Mononuclear cell (primary cell): ENCODE measurements around the gene MED16. TPM values are rescaled to one million over a fixed set of nuclear protein-coding genes. Genes with fewer than 3 reads are reported as not detected.

Source experiments
- H3K27me3 ChIP-seq: 2 replicates; pipeline ENCODE4 v1.6.0; 2011; ENCODE audit warnings: low read length, control low read depth; ENCODE audit not compliant: insufficient read depth
- H3K4me1 ChIP-seq: 2 replicates; pipeline ENCODE4 v1.5.1; 2011; ENCODE audit warnings: mild to moderate bottlenecking, low read length, control low read depth; ENCODE audit not compliant: insufficient read depth
- H3K4me3 ChIP-seq: 2 replicates; pipeline ENCODE4 v1.5.1; 2011; ENCODE audit warnings: mild to moderate bottlenecking, low read length, moderate library complexity
- H3K9me3 ChIP-seq: 2 replicates; pipeline ENCODE4 v1.5.1; 2011; ENCODE audit warnings: low read depth, mild to moderate bottlenecking, control low read depth, low read length
- total RNA-seq: library from RNA; depleted of rRNA; stranded (reverse); fragments of >200 nt; gene quantifications from one replicate; pipeline ENCODE4 v1.2.3, GENCODE V29; 2012

Gene MED16
- total RNA-seq, 1 donor: 15.2 TPM

DNA sequence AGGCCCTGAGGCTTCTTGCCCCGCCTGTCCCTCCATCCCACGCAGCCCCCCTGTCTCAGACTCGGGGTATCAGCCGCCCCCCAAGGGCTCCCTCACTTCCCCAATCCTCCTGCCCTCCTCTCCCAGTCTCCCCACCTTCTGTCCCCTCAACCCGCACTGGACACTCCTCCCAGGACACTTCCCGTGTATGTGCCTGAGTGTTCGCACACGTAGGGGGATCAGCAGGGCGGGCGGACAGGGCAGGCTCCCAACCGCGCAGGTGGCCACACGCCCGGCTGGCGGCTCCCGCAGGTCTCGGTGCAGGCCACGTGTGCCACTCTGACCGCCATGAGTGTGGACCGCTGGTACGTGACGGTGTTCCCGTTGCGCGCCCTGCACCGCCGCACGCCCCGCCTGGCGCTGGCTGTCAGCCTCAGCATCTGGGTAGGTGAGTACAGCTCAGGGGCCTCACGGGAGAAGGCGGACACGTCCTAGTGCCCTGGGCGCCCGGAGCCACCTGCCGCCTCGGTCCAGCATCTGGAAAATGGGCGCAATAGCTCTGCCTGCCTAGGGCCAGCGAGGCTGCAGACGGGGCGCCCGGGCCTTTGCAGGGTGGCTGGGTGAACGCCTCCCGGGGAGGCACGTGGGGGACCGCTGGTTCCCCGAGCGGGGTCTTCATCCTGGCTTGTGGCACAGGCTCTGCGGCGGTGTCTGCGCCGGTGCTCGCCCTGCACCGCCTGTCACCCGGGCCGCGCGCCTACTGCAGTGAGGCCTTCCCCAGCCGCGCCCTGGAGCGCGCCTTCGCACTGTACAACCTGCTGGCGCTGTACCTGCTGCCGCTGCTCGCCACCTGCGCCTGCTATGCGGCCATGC is 26.4 kb upstream of the MED16 start:
- Histone ChIP-seq H3K9me3 (no peaks in the 10 kb centered on the region), H3K4me3 (peak overlapping the region; percentile 25), H3K27me3 (peaks cover 34% of the 10 kb centered on the region), H3K4me1 (peaks cover 59% of the 10 kb centered on the region)

DNA sequence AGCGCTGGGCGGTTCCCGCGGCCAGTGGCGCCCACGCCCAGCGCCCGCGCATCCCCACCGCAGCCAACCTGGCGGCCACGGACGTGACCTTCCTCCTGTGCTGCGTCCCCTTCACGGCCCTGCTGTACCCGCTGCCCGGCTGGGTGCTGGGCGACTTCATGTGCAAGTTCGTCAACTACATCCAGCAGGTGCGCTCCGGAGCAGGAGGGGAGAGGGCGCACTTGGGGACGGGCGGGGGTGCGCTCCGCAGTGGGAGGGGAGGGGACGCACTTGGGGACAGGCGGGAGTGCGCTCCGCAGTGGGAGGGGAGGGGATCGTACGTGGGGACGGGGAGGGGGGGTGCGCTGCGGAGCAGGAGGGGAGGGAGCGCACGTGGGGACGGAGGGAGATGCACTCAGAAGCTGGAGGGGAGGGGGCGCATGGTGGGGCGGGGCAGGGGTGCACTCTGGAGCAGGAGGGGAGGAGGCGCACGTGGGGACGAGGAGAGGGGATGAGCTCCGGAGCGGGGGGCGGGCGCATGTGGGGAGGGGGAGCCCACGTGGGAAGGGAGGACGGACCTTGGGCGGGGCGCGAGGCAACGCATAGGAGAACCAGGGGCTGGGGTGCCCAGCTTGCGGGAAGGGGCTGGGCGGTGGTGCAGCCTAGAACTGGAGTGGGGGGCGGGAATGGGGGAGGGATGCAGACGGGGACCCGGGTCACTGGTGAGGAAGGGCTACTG is 25.7 kb upstream of the MED16 start:
- Histone ChIP-seq H3K4me3 (no peak overlapping the region), H3K9me3 (no peaks in the 10 kb centered on the region), H3K4me1 (peaks cover 59% of the 10 kb centered on the region), H3K27me3 (peaks cover 34% of the 10 kb centered on the region)

DNA sequence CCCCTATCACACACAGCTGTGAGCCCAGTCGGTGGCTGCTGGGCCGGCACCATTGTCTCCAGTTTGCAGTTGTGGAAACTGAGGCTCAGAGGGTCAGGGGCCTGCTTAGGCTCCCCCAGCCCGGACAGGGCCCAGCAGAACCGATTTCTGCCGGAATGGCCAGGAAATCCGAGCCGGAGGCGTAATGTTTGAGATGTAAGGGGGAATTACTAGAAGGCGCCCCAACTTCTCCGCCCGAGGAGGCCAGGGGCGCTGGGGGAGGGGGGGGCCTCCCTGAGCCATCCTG is 25.1 kb upstream of the MED16 start:
- peaks cover 60% of the 10 kb centered on the region for H3K4me1 ChIP-seq
- H3K4me3 ChIP-seq: no peak overlapping the region

DNA sequence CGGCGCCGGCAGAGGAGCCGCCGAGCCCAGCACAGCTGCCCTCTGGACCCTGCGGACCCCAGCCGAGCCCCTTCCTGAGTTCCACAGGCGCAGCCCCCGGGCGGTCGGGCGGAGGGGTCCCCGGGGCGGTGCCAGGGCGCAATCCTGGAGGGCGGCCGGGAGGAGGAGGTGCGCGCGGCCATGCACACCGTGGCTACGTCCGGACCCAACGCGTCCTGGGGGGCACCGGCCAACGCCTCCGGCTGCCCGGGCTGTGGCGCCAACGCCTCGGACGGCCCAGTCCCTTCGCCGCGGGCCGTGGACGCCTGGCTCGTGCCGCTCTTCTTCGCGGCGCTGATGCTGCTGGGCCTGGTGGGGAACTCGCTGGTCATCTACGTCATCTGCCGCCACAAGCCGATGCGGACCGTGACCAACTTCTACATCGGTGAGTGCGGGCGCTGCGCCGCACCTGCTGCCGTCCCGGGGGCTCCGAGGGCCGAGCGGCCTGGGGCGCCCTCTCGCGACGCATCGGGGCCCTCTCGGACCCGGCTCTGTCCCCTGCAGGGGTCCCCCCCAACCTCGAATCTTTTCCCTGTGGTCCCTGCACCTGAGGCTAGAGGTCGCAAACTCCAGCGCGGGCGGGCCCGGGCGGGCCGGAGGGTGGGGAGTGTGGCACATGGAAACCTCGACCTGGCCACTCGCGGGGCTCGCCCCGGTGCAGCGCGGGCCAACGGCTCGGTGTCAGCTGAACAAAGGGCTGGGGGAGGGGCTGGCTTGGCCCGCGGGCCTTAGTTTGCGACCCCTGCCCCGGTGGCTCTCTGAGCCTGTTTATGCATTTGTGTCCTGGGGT is 24.6 kb upstream of the MED16 start, which contains the start of gene KISS1R:
Gene KISS1R (plus strand): TSS at position 11 of the 829 bp plus-strand sequence. CDS start 170 bp downstream, at position 181.
- Histone ChIP-seq H3K4me3 (peak within 1 kb of the TSS; percentile 23), H3K27me3 (peaks cover 34% of the 10 kb centered on the region), H3K4me1 (peaks cover 60% of the 10 kb centered on the region)

More for the DNA sequence above, 25.1 kb upstream of the MED16 start:
- no peaks in the 10 kb centered on the region for H3K9me3 ChIP-seq
- peaks cover 34% of the 10 kb centered on the region for H3K27me3 ChIP-seq

DNA sequence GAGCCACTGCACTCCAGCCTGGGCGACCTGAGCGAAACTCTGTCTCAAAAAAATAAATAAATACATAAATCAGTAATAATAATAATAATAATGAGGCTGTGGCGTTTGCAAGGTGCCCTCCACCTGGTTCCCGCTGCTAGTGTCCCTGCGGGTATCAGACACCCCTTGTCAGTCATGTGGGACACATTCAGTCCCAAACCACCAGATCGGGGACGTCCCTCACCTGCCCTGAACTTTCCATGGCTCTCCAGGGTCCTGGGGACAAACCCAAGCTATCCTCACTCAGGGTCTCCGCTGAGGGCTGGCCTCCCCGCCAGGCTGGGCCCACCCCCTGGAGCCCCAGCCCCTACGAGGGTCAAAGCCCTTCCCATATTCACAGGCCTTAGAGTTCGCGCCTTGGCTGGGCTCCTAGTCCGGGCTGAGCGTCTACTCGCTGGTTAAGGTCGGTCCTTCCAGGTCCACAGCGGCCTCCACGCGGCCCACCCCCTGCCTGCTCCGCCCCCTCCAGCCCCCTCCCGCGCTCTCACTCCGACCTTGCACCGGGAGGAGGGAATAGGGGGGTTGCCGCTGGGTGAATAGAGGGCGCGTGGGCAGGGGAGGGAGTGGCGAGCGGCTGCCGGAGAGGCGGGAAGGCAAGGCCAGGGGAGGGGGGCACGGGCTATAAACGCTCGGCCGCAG is 23.8 kb upstream of the MED16 start:
- H3K4me3 ChIP-seq: peak overlapping the region; percentile 23
- H3K9me3 ChIP-seq: no peaks in the 10 kb centered on the region
- H3K4me1 ChIP-seq: peaks cover 61% of the 10 kb centered on the region

More for the DNA sequence above, 24.6 kb upstream of the MED16 start, which contains the start of gene KISS1R:
- no peaks in the 10 kb centered on the region for H3K9me3 ChIP-seq

GRCh38 chr19:913080-913748 is 20.2 kb upstream of the MED16 start, which contains the start of gene R3HDM4:
Gene R3HDM4, minus strand, starts transcription at chr19:913219. Its CDS starts 62 bp downstream, at chr19:913157.
- H3K4me1 ChIP-seq: peaks cover 66% of the 10 kb centered on the region

More for the DNA sequence above, 23.8 kb upstream of the MED16 start:
- H3K27me3 ChIP-seq: peaks cover 34% of the 10 kb centered on the region

GRCh38 chr19:912181-913079 is 19.4 kb upstream of the MED16 start:
- H3K9me3 ChIP-seq: no peaks in the 10 kb centered on the region
- H3K27me3 ChIP-seq: peaks cover 9% of the 10 kb centered on the region
- peak overlapping the region; percentile 52 for H3K4me3 ChIP-seq
- peaks cover 66% of the 10 kb centered on the region for H3K4me1 ChIP-seq

More at GRCh38 chr19:913080-913748, 20.2 kb upstream of the MED16 start, which contains the start of gene R3HDM4:
- Histone ChIP-seq H3K9me3 (no peaks in the 10 kb centered on the region), H3K4me3 (peak within 1 kb of the TSS; percentile 66), H3K27me3 (peaks cover 16% of the 10 kb centered on the region)

DNA sequence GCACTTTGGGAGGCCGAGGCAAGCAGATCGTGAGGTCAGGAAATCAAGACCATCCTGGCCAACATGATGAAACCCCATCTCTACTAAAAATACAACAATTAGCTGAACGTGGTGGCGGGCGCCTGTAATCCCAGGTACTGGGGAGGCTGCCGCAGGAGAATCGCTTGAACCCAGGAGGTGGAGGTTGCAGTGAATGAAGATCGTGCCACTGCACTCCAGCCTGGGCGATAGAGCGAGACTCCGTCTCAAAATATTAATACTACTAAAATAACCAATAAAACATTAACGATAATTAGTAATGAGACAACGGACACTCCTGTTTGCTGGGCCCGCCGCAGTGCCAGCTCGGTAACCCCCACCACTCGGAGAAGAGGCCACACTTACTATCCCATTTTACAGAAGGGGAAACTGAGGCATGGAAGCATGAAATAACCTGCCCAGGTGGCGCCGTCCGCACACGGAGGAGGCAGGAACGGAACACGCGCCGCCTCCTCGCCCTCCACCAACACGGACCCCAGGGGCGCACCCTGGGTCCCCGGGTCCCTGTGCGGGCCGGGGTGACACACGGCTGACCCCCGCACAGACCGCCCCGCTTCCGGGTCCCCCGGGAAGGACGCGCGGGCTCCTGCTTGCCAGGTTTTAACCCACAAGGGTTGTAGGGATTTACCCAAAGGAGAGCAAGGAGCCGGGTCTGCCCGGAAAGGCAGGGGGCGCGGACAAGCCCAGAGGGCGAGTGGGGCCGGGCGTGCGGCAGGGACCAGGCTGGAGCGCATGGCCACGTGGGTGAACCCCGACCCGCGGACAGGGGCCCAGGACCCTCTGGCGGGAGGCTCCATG is 18.4 kb upstream of the MED16 start:
- Histone ChIP-seq H3K9me3 (no peaks in the 10 kb centered on the region), H3K4me1 (peaks cover 67% of the 10 kb centered on the region), H3K4me3 (no peak overlapping the region), H3K27me3 (peaks cover 1% of the 10 kb centered on the region)

DNA sequence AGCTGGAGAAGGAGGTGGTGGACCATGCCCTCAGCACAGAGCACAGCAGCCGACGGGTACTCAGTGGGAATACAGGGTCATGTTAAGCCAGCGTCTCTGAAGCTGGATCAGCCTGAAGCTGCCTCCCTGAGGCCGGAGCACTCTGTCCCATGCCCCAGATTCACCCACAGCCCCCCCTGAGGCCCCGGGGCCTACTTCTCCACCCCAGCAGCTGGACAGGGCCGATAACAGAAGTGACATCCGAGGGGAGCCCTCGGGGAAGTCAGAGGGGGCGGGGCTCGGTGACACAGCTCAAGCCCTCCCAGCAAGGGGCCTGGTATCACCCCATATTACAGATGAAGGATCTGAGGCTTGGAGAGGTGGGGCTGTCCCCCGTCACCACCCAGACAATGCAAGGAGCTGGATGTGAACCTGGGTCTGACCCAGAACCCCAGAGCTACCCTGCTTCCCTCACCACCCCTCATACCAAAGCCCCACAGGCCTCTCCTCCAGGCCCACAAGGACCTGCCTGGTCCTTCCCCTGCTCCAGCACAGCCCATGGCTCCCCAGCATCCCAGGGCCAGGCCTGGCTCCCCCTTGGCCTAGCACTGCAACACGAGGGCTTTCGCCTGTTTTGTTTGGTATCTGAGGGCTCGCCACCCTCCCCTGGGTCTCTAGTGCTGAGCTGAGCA is 14.3 kb upstream of the MED16 start:
- H3K4me1 ChIP-seq: peaks cover 64% of the 10 kb centered on the region
- H3K27me3 ChIP-seq: no peaks in the 10 kb centered on the region
- H3K9me3 ChIP-seq: no peaks in the 10 kb centered on the region
- no peak overlapping the region for H3K4me3 ChIP-seq

DNA sequence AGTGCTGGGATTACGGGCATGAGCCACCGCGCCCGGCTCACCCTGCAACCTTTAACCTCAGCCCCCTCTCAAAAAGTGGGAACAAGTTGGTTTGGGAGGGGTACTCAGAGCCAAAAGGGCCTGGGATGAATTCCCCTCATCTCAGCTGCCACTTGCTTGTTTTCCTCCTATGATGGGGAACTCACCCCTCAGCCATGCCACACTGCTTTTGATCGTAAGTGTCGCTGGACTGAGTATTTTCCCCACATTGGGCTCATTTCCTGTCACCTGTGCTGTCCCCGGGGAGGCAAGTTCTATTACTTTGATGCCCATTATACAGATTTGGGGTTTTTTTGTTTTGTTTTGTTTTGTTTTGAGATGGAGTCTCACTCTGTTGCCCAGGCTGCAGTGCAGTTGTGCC is 13.5 kb upstream of the MED16 start:
- no peak overlapping the region for H3K4me3 ChIP-seq

GRCh38 chr19:904545-904944 is 11.6 kb upstream of the MED16 start:
- Histone ChIP-seq H3K27me3 (no peaks in the 10 kb centered on the region), H3K9me3 (no peaks in the 10 kb centered on the region), H3K4me3 (no peak overlapping the region), H3K4me1 (peaks cover 45% of the 10 kb centered on the region)

More for the DNA sequence above, 13.5 kb upstream of the MED16 start:
- no peaks in the 10 kb centered on the region for H3K27me3 ChIP-seq
- H3K4me1 ChIP-seq: peaks cover 61% of the 10 kb centered on the region
- no peaks in the 10 kb centered on the region for H3K9me3 ChIP-seq

DNA sequence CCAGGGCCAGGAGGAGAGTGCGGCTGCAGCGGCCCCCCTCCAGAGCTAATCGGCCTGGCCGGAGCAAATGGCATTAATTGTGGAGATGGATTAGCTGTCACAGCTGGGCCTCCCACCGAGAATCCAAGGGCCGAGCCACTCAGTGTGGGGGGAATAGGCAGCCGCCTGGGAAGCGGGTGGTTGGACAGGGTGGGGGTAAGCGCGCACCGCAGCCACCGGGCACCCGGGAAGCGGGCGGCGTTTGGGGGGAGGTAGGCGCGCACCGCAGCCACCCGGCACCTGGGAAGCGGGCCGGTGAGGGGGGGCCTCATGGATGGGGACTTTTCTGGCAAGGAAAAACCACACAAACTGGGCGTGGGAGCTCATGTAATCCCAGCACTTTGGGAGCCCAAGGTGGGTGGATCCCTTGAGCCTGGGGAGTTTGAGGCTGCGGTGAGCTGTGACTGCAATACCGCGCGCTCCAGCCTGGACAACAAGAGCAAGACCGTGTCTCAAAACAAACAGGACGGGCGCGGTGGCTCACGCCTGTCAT is 10.3 kb upstream of the MED16 start:
- H3K4me3 ChIP-seq: no peak overlapping the region
- H3K27me3 ChIP-seq: no peaks in the 10 kb centered on the region
- no peaks in the 10 kb centered on the region for H3K9me3 ChIP-seq
- H3K4me1 ChIP-seq: peaks cover 33% of the 10 kb centered on the region
